Inflammatory macrophage treated with lipopolysaccharide for 1 hour (primary cell): ENCODE results near the gene HSD17B11.
"Not testable (repeated sequence)": the region's sequence is repeated elsewhere in the genome, so short reads cannot be mapped to it uniquely, and the experiment has no call there.

ENCODE experiments used
- DNase-seq, 2 donors: peaks; one replicate each; pipeline ENCODE4 v3.0.0-alpha.2; 2020 to 2022

Gene HSD17B11

DNA sequence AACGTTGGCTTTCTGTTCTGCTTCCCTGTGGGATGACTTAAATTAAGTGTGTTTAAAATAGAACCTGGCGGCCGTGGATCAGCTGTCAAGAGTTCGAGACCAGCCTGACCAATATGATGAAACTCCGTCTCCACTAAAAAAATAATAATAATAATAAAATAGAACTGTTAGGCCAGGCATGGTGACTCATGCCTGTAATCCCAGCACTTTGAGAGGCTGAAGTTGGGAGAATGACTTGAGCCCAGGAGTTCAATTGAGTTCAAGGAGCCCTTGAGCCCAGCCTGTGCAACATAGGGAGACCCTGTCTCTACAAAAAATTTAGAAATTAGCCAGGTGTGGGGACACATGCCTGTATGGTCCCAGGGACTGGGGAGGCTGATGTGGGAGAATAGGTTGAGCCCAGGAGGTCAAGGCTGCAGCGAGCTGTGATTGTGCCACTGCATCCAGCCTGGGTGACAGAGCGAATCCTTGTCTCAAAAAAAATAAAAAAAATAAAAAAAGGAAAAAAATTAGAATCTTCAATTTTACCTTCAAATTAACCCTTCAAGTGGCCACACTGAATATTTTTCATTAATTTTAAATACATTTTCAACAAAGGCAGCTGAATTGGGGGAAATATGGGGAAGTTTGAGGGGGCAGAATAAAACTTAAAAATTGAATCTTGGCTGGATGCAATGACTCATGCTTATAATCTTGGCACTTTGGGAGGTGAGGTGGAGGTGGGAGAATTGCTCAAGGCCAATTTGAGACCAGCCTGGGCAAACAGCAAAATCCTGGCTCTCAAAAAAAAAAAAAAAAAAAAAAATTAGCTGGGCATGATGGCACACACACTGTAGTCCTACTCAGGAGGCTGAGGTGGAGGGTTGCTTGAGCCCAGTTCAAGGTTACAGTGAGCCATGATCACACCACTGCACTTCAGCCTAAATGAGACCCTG is 36.6 kb downstream of the HSD17B11 start:
- DNase-seq = no peak

GRCh38 chr4:87353592-87353991 is 37.4 kb downstream of the HSD17B11 start:
- DNase-seq = no peak

DNA sequence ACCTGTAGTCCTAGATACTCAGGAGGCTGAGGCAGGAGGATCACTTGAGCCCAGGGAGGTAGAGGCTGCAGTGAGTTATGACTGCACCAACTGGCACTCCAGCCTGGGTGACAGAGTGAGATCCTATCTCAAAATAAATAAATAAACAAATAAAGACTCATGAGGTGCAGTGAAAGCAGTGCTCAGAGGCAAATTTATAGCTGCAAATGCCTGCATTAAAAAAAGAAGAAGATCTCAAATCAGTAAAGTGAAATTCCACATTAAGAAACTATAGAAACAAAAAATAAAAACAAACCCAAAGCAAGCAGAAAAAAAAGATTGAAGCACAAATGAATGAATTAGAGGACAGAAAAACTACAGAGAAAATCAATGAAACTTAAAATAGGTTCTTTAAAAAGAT is 45.8 kb downstream of the HSD17B11 start:
- DNase-seq = no peak

DNA sequence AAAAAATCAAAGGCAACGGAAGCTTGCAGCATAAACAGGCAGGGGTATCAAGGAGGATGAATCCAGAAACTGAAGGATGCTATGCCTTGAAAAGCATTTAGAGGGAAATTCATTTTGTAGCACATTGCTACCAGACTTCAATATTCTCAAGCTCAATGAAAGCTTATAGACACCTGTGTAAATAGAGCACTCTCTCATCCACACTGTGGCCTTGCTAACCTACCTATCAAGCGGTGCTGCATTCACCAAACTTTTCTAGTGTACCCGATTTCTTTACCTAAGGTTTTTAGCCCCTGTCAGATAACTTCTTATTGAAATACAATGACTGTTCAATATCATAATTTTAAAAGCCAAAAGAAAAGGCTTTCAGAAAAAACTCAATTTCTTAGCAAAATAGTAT is 48.1 kb downstream of the HSD17B11 start:
- no peak for DNase-seq

GRCh38 chr4:87341954-87342635 is 48.9 kb downstream of the HSD17B11 start:
- not testable (repeated sequence) for DNase-seq

- DNase-seq = no peak
Observed at GRCh38 chr4:87339440-87339839, 51.5 kb downstream of the HSD17B11 start.

DNA sequence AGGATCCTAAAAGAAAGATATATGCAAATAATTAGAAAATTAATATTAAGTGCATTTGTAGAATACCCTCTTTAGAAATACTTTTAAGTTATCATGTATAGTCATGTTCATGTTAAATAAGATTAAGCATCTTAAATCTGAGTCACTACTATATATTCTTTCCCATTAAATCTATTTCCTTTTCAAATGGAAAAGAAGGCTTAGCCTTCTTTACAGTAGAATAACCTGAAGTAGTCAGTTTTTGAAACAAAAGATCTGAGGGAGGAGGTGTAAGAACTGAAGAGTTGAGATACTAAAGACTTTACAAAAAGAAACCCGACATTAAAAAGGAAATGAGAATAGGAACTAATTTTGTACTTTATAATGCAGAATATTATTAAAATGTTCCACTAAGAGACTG is 53.6 kb downstream of the HSD17B11 start:
- DNase-seq = no peak

- DNase-seq = no peak
Observed at GRCh38 chr4:87333267-87333666, 57.7 kb downstream of the HSD17B11 start.

- no peak for DNase-seq
Observed at GRCh38 chr4:87330761-87331160, 60.2 kb downstream of the HSD17B11 start.

DNA sequence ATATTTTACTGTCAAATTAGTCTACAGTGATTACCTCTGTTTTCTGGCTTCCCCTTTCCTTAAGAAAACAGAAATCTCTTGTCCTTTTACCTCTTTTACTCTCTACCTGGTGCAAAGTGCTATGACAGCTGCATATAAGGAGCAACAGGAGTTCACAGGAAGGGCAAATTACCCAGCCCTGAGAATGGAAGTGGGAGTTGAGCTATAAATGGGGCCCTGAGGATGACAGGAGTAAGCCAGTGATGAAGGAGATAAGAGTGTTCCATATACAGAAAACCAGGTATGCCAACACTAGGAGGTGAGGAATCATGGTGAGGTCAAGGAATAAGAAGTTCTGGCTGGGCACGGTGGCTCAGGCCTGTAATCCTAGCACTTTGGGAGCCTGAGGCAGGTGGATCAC is 63.9 kb downstream of the HSD17B11 start:
- DNase-seq = no peak

- DNase-seq = no peak
Observed at GRCh38 chr4:87326460-87326859, 64.5 kb downstream of the HSD17B11 start.

GRCh38 chr4:87322754-87323153 is 68.2 kb downstream of the HSD17B11 start, which contains the start of gene HSD17B13:
Gene HSD17B13, minus strand, starts transcription at chr4:87322882. Its CDS starts 41 bp downstream, at chr4:87322841.
- no peak for DNase-seq

- DNase-seq = no peak
Observed at GRCh38 chr4:87321888-87322287, 69.1 kb downstream of the HSD17B11 start.

DNA sequence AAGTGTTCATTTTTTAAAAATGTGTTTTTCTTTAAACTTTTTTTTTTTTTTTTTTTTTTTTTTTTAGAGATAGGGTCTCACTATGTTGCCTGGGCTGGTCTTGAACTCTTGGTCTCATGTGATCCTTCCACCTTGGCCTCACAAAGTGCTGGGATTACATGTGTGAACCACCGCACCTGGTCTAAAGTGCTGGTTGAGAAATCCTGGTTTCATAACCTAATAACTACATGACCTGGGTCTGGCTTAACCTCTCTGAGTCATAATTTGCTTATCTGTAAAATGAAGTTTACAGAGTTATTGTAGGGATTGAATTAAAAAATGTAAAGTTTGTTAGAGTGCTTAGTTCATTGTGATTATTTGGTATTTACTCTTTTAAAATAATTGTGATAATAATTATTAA is 73.5 kb downstream of the HSD17B11 start:
- no peak for DNase-seq

DNA sequence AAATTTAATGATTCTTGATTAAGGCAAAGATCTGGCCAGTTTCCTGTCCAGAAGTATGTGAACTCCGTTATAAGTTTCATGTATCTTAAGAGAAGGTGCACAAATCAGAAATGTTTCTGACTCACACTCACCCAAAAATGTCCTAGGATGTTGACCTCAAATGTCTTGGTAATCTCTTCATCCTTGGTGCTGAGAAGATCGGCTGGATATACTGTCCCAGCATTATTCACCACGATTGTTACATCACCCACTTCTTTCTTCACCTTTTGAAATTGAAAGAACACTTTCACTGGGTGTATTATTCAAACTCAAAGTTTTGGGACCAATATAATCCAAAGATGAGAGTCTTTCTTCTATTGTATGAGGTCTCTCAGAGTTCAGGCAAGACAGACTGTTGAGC is 74.0 kb downstream of the HSD17B11 start:
- DNase-seq = no peak

DNA sequence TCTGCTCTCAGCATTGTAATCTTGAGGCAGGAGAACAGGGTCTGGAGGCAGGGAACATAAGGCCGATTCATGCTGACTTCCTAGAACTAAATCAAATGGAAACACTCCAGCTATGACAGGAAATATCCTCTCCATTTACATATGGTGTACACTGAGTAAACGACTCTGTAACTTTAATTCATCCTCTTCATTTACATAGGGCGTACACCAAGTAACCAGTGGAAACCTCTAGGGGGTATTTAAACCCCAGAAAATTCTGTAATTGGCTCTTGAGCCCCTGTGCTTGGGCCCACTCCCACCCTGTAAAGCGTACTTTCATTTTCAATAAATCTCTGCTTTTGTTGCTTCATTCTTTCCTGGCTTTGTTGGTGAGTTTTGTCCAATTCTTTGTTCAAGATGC is 76.0 kb downstream of the HSD17B11 start:
- DNase-seq = not testable (repeated sequence)

DNA sequence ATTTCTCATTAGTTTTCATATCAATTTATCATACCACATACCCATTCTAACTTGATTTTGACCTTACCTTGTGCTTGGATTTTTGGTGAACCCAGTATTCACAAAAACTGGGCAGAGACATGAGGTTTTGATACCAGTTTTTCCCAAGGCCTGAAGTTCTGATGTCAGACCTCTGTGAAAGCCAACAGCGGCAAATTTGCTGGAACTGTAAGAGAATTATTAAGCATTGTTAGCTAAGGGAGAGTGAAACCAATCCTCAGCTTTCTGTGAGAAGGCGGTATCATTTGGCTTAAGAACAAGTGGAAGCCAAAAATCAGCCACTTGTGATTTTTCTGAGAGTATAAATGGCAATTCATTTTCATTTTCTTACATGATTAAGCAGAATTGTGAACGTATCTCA is 77.2 kb downstream of the HSD17B11 start:
- no peak for DNase-seq

DNA sequence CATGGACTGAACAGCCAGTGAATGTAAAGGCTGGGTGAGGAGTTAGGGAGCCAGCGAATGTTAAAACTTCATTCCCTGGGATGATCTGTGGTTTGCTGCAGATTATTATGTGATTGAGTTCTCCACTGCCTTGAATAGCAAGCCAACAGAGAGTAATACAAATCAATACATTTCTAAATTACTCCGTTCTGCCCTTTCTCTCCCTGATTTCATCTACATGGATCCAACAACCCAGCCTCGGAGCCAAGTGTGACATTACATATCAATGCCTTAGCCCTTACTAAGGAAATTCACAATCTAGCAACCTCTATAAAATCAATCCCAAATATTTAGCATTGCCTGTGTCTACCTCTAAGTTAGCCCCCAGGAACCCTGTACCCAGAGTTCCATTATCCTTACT is 79.3 kb downstream of the HSD17B11 start:
- DNase-seq = no peak

DNA sequence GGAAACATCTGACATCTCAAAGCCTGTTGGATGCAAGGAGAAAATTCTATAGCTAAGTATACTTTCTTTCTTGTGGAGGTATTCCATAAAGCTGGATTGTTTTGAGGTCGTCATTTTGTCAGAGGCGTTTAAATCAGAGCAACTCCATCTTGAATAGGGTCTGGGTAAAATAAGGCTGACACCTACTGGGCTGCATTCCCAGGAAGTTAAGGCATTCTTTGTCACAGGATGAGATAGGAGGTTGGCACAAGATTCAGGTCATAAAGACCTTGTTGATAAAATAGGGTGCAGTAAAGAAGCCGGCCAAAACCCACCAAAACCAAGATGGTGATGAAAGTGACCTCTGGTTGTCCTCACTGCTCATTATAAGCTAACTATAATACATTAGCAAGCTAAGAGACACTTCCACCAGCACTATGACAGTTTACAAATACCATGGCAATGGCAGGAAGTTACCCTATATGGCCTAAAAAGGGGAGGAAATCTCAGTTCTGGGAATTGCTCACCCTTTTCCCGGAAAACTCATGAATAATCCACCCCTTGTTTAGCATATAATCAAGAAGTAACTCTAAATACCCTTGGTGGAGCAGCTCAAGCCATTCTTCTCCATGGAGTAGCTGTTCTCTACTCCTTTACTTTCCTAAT is 80.2 kb downstream of the HSD17B11 start:
- no peak for DNase-seq

GRCh38 chr4:87309625-87310024 is 81.4 kb downstream of the HSD17B11 start:
- no peak for DNase-seq

DNA sequence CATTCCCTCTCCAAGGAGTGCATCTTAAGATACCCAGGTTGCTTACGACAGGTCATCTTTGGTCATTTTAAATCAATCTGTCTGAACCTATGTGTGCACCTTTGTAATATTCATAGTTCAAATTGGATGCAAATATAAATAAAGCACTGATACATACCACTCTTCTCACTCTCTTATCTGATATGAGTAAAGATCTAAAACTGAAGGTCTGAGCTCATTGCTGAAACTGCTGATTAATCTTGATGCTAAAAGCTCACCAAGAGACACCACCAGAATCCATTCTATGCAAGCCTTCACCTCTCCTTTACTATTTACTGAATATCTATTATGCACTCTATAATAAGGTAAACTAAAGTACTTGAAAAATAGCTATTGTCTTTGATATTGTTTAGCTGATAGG is 84.9 kb downstream of the HSD17B11 start:
- no peak for DNase-seq

DNA sequence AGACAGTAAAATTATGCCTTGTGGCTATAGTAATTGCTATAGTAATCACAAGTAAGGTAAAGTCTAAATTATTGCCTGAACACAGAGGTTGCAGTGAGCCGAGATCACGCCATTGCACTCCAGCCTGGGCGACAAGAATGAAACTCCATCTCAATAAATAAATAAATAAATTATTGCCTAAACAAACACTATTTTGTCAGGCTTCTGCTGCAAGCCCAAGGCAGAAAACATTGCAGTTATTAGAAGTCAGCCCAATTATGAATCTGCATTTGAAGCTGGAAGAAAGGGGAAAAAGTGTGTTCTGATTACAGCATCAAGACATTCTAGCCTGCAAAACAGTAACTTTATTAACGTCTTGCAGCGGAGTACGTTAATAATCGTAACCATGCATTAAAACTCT is 85.4 kb downstream of the HSD17B11 start:
- no peak for DNase-seq

DNA sequence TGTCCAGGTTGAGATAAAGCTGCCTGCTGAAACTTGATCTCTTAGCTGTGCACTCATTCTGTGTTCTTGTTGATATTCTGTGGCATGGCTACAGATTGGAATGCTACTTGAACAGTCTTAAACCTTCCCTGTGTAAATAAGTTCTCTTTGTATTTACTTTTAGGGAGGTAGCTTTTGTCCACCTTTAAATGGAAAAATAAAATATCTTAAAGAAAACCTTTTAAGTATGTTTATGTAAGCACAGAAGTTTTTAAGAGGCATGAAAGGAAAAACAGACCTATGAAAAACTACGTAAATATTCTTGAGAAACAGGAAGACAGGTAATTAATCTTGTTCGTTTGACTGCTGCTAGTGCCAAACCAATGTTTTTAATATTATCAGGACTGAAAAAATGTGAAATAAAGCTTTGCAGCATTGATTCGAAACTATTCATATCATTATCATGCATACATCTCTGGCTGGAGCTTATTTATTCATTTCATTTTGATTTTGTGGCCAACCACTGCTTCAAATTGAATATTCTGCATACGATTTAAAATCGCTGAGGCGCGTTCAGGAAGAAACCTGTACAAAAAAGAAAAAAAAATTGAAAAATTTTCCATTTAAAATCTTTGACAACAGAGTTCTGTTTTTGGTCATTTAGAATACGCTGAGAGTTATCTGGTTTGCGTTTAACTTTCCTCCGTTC is 86.1 kb downstream of the HSD17B11 start:
- DNase-seq = no peak
